Calu3 (cell line): ENCODE measurements around the gene LRRFIP1. TPM values are rescaled to one million over a fixed set of nuclear protein-coding genes. Genes with fewer than 3 reads are reported as not detected.

ENCODE experiments used
- BruUV-seq: library from RNA; stranded (reverse); fragments of 400-500 nt; replicated peaks from 2 replicates; lab custom pipeline; 2021; lab: Mats Ljungman, UMichigan
- CTCF ChIA-PET: fragments of 300-600 bp; sonication (Branson Sonifier 250); formaldehyde crosslinking; loops from one replicate; lab custom pipeline; 2022; ENCODE audit warnings: antibody characterized with exemption; lab: Charles Lee
- DNase-seq: peaks from one replicate; pipeline ENCODE4 v3.0.0; 2022
- H3K27ac Mint-ChIP-seq: one replicate; pipeline ENCODE4 v1.8.0; 2022; ENCODE audit warnings: mixed read lengths; ENCODE audit not compliant: unreplicated experiment
- H3K27me3 Mint-ChIP-seq: one replicate; pipeline ENCODE4 v1.8.0; 2022; ENCODE audit warnings: mixed read lengths; ENCODE audit not compliant: unreplicated experiment
- H3K36me3 Mint-ChIP-seq: one replicate; pipeline ENCODE4 v1.8.0; 2022; ENCODE audit warnings: mild to moderate bottlenecking, moderate library complexity, mixed read lengths; ENCODE audit not compliant: insufficient read depth, unreplicated experiment
- H3K4me1 Mint-ChIP-seq: one replicate; pipeline ENCODE4 v1.8.0; 2022; ENCODE audit warnings: mild to moderate bottlenecking, low read depth, mixed read lengths; ENCODE audit not compliant: unreplicated experiment
- H3K4me3 Mint-ChIP-seq: one replicate; pipeline ENCODE4 v1.8.0; 2022; ENCODE audit warnings: mild to moderate bottlenecking, low read depth, moderate library complexity, mixed read lengths; ENCODE audit not compliant: unreplicated experiment
- H3K9me3 Mint-ChIP-seq: one replicate; pipeline ENCODE4 v1.8.0; 2022; ENCODE audit warnings: low read depth, mixed read lengths; ENCODE audit not compliant: unreplicated experiment
- CTCF ChIP-seq: fragments of 200-600 bp; IDR thresholded peaks from one replicate; pipeline ENCODE4 v1.8.0; 2022; ENCODE audit warnings: antibody characterized with exemption; ENCODE audit not compliant: unreplicated experiment
- intact Hi-C: fragments of 100-400 bp; cut with micrococcal nuclease; formaldehyde crosslinking; loops from one replicate; pipeline ENCODE4 v1.10.0; 2022; ENCODE audit not compliant: unreplicated experiment
- total RNA-seq: library from RNA; stranded (reverse); gene quantifications from 2 replicates; pipeline ENCODE4 v1.2.3, GENCODE V29; 2022

LRRFIP1 gene
- total RNA-seq, 1 experiment from 2014 or later = 161 TPM

- Mint-ChIP-seq H3K4me3 (no peak overlapping the region), H3K9me3 (no peaks in the 10 kb centered on the region), H3K4me1 (peaks cover 7% of the 10 kb centered on the region), H3K27me3 (peaks cover 60% of the 10 kb centered on the region), H3K27ac (no peak overlapping the region), H3K36me3 (no peaks in the 10 kb centered on the region)
- CTCF ChIA-PET = no interaction called here
- BruUV-seq = no TSS peak
- intact Hi-C loops = no loop called here
- TF ChIP-seq CTCF = no peak
- no peak for DNase-seq
These were observed 188.2 kb downstream of the LRRFIP1 start for GRCh38 chr2:237815637-237816036.

GRCh38 chr2:237816531-237816930 lies 189.1 kb downstream of the LRRFIP1 start:
- no peak for DNase-seq
- Mint-ChIP-seq H3K27ac (no peak overlapping the region), H3K4me3 (no peak overlapping the region), H3K9me3 (no peaks in the 10 kb centered on the region), H3K27me3 (peaks cover 51% of the 10 kb centered on the region), H3K36me3 (no peaks in the 10 kb centered on the region), H3K4me1 (peaks cover 7% of the 10 kb centered on the region)
- BruUV-seq = no TSS peak
- no peak for TF ChIP-seq CTCF
- intact Hi-C loops = no loop called here
- CTCF ChIA-PET = no interaction called here

DNA sequence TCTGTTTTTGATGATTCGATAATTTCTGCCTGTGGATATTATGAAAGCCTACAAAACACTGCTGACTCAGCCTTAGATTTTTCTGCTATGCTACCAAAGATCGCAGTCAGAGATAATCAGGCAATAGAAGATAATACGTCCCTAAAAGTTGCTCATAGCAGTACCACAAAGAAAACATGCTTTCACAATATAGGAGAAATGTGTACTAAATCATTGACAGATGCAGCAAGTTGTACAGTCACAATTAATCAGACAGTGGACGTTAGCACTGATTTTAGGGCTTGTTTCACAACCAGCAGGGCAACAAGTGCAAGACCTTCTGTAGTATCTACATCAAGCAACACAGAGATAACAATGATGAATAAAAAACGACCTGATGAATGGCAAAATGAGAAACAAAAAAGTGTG lies 190.7 kb downstream of the LRRFIP1 start:
- no peak overlapping the region for H3K27ac Mint-ChIP-seq
- no peaks in the 10 kb centered on the region for H3K9me3 Mint-ChIP-seq
- intact Hi-C loops = no loop called here
- H3K36me3 Mint-ChIP-seq = no peaks in the 10 kb centered on the region
- no peak for TF ChIP-seq CTCF
- no peak for DNase-seq
- H3K4me3 Mint-ChIP-seq = no peak overlapping the region
- BruUV-seq = no TSS peak
- peaks cover 7% of the 10 kb centered on the region for H3K4me1 Mint-ChIP-seq
- peaks cover 35% of the 10 kb centered on the region for H3K27me3 Mint-ChIP-seq
- CTCF ChIA-PET = no interaction called here

GRCh38 chr2:237819231-237819630 lies 191.8 kb downstream of the LRRFIP1 start:
- H3K27ac Mint-ChIP-seq = no peak overlapping the region
- CTCF ChIA-PET = no interaction called here
- no peaks in the 10 kb centered on the region for H3K9me3 Mint-ChIP-seq
- BruUV-seq = no TSS peak
- TF ChIP-seq CTCF = no peak
- no peaks in the 10 kb centered on the region for H3K36me3 Mint-ChIP-seq
- no peak for DNase-seq
- H3K27me3 Mint-ChIP-seq = peaks cover 24% of the 10 kb centered on the region
- intact Hi-C loops = no loop called here
- H3K4me1 Mint-ChIP-seq = peaks cover 7% of the 10 kb centered on the region
- no peak overlapping the region for H3K4me3 Mint-ChIP-seq
